Astrocyte of the spinal cord (primary cell): ENCODE results near the gene TBC1D20.
"Not testable (repeated sequence)": the region's sequence is repeated elsewhere in the genome, so short reads cannot be mapped to it uniquely, and the experiment has no call there.

ENCODE experiments used
- DNase-seq: peaks from one replicate; pipeline ENCODE4 v3.0.0; 2011; ENCODE audit warnings: low read depth, low spot score
- H3K4me3 ChIP-seq: 2 replicates; pipeline ENCODE4 v1.5.1; 2011; ENCODE audit warnings: low read depth, mild to moderate bottlenecking, low read length, moderate library complexity
- CTCF ChIP-seq: IDR thresholded peaks from 2 replicates; pipeline ENCODE4 v1.5.1; 2012; ENCODE audit warnings: low read depth, mild to moderate bottlenecking, low read length, inconsistent platforms
- in situ Hi-C: cut with HindIII; loops from 2 replicates; pipeline ENCODE4 v1.10.0; 2017; ENCODE audit warnings: low sequenced_read_pairs

TBC1D20 gene

GRCh38 chr20:391041-391711 lies 71.2 kb downstream of the TBC1D20 start:
- no peak overlapping the region for H3K4me3 ChIP-seq
- TF ChIP-seq CTCF, result no peak
- DNase-seq, result no peak
- in situ Hi-C loops, result no loop called here

DNA sequence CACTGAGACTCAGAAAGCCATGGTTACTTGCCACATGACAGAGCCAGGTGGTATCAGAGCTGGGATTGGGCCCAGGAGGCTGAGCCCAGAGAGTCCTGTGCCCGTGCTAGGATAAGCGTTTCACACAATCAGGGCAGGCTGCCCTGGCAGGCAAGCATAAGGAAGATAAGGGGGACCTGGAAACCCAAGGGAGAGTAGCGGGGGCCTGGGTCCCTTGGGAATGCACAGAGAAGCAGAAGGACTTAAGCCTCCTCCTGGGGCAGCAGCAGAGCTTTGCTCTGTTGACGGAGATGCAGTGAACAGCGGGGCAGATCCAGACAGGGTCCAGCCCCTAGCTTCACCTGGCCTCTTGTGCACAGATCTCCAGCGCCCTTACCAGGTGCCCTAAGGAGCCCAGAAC lies 73.1 kb downstream of the TBC1D20 start:
- TF ChIP-seq CTCF, result no peak
- in situ Hi-C loops, result no loop called here
- no peak for DNase-seq
- H3K4me3 ChIP-seq, result no peak overlapping the region

GRCh38 chr20:388034-388994 lies 74.0 kb downstream of the TBC1D20 start:
- DNase-seq, result no peak
- no peak overlapping the region for H3K4me3 ChIP-seq
- no peak for TF ChIP-seq CTCF
- in situ Hi-C loops, result no loop called here

- no peak for DNase-seq
- in situ Hi-C loops, result no loop called here
- no peak overlapping the region for H3K4me3 ChIP-seq
- TF ChIP-seq CTCF, result no peak
These were observed 74.8 kb downstream of the TBC1D20 start for GRCh38 chr20:387520-387919.

DNA sequence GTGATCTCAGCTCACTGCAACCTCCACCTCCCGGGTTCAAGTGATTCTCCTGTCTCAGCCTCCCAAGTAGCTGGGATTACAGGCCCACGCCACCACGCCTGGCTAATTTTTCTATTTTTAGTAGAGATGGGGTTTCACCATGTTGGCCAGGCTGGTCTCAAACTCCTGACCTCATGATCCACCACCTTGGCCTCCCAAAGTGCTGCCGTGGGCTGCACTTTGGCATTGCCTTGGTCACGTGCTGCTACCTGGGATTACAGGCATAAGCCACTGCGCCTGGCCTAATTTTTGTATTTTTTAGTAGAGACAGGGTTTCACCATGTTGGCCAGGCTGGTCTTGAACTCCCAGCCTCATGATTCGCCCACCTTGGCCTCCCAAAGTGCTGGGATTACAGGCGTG lies 75.7 kb downstream of the TBC1D20 start:
- H3K4me3 ChIP-seq, in situ Hi-C loops: not testable (repeated sequence)

More for the DNA sequence above, 75.7 kb downstream of the TBC1D20 start:
- not testable (repeated sequence) for DNase-seq
